Measurements from ENCODE around the gene TMEM9B.

TMEM9B gene

GRCh38 chr11:8928205-8928604, 36.0 kb downstream of the TMEM9B start:
- no peak for DNase-seq

DNA sequence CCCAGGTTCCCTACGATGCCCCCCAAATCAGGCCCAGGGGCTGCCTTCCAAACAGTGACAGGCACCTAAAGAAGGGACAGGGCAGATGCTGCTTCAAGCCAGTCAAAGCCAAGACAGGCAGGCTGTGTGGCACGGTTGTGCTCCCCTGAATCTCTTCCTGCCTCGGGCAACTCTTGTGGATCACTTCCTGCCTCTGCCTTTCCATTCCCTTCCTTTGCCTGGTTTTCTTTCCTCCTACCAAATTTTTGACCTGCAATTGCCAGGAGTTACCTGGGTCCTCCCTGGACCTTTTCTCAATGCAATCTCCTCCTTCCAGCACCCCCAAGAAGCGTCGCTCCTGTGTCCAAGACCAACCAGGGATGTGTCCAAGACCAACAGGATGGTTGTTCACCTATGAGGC, 37.0 kb downstream of the TMEM9B start:
- DNase-seq: no peak

DNA sequence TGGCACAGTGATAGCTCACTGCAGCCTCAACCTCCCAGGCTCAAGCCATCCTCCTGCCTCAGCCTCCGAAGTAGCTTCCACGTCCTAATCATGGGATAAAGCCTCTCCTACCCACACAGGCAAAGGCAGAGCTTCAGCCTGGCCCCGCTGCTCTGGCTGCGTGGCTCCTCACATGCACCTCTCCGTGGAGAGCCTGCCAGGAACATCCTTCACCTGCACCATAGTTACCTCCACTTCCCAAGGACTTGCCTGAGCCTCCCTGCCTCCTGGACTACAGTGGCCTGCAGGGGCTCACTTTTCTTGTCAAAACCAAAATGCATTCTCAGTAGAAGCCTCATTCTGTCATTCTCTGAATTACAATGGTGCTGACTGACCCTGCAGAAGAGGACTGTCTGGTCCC, 38.0 kb downstream of the TMEM9B start:
- no peak for DNase-seq

DNA sequence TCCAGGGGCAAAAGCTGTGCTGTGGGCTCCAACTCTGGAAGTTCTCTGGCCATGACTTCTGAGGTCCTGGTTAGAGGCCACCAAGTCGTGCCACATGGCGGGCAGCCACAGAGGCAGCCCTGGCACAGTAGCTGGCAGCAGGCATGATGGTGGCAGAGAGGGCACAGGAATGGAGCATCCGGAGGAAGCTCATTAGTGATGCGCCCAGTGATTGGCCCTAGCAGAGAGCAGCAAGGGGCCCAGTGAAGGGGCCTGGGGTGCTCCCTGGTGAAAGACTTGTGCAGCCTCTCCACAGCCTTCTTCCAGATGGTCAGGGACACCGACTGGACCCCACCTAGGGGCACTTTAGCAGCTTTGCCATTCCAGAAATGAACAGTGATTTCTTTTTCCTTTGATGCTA, 38.5 kb downstream of the TMEM9B start:
- DNase-seq: no peak

GRCh38 chr11:8922691-8923090, 41.6 kb downstream of the TMEM9B start:
- DNase-seq: no peak

- no peak for DNase-seq
Measured at GRCh38 chr11:8917157-8917825, 47.0 kb downstream of the TMEM9B start.

DNA sequence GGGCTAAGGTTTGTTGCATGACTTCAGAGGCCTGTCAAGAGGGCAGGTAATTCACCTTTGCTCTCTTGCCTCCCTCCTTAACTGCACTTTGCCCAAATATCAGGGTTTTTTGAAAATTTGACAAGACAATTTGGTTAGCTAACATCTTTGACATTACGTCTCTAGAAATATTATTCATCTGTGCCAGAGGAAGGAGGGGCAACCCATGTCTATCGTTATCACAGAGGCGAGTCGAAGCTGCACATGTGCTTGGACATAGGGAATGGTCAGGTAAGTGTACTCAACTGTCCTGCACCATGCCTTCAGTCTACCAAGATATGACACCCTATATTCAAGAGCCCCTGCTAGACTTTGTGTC, 49.6 kb downstream of the TMEM9B start:
- no peak for DNase-seq

DNA sequence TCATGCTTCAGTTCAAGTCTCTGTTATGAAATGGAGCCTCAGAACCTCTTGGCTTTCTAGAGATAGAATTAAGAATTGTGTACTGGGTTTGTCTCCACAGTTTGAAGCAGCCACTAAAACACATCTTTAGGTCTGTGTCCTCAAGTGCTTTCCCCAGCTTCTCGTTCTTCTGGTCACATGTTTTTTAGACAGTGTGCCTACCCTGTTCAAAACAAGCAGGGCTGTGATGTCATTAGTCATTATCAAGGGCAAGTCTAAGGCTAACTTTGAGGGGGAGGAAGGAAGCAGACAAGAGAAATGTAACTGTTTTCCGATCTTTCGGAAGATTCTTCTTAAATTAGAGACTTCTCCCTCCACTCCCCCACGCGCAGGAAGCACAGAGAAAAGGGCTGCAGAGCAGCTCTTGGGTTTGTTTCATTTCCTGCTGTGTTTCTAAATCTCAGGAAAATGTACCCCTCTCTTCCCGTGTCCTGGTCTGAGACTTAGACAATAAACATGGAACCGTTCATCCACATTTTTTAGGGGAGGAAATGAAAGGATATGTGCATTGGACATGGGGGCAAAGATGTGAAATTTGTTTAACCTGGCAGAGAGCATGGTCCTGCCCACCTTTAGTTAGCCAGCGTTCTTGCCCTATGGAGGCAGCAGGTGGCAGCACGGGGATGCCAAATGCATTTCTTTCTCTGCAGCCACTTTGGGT, 50.1 kb downstream of the TMEM9B start:
- DNase-seq: peak; percentile 24

DNA sequence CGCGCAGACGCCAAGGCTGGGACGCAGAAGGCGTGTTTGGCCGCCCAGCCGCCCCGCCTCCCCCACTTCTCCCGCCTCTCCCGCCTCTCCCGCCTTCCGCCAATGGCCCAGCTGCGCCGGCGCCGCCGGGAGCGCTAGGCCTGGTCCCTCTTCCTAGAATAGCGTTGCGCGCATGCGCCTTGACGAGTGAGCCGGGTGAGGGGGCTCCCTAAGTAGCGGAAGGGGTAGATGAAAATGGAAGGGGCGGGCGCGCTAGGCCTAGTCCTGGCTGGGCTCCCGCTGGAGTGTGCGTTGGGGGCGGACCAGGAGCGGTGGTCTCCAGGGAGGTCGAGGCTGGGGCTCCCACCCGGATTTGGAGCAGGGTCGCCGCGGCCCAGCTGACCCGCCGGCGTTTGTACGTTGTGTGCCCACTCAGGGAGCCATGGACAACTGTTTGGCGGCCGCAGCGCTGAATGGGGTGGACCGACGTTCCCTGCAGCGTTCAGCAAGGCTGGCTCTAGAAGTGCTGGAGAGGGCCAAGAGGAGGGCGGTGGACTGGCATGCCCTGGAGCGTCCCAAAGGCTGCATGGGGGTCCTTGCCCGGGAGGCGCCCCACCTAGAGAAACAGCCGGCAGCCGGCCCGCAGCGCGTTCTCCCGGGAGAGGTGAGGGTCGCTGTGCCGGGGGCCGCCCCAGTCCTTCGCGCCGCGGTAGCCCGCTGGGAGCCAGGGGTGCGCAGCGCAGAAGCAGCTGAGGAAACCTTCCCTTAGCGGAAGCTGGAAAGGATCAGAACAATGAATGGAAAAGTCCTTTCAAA, 53.0 kb downstream of the TMEM9B start, which contains the start of gene AKIP1:
Gene AKIP1 (plus strand): TSS at position 161 of the 795 bp plus-strand sequence. CDS start 261 bp downstream, at position 422.
- peak; percentile 58 for DNase-seq

GRCh38 chr11:8910649-8911026, 53.6 kb downstream of the TMEM9B start:
- DNase-seq: no peak

- no peak for DNase-seq
Measured at GRCh38 chr11:8908099-8908498, 56.1 kb downstream of the TMEM9B start.

DNA sequence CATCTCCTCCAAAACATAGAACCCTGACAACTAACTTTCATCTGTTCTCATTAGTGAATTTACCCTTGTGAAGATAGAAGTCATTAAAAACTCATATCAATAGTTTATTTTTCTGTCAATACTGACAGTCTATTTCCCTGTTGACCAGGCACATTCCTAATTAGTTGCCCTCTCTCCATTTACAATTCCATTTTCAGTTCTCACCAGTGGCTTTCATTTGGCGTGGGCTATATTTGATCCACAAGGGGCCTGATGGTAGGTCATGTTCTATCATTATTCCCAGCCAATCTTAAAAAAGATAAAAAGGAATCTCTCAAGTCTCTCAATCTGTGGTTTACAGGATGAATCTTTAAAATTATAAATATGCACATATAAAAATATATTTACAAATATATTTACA, 57.1 kb downstream of the TMEM9B start:
- DNase-seq: no peak

DNA sequence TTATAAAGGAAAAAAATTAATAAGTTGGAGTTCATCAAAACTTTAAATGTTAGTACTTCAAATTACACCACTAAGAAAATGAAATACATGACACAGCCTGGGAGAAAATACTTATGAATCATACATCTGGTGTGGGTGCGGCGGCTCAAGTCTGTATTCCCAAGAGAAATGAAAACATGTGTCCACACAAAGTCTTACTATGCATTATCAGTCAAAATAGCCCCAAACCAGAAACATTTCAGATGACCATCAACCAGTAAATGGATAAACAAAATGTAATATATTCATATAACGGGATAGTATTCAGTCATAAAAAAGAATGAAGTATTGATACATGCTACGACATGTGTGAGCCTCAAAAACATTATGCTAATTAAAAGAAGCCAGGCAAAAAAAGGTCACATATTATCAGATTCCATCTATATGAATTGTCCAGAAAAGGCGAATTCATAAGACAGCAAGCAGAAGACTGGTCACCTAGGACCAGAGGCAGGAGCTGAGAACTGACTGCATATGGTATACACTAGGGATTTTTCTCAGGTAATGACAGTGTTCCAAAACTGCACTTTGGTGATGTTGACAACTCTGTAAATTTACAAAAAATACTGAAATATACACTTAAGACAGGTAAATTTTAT, 58.6 kb downstream of the TMEM9B start:
- no peak for DNase-seq

DNA sequence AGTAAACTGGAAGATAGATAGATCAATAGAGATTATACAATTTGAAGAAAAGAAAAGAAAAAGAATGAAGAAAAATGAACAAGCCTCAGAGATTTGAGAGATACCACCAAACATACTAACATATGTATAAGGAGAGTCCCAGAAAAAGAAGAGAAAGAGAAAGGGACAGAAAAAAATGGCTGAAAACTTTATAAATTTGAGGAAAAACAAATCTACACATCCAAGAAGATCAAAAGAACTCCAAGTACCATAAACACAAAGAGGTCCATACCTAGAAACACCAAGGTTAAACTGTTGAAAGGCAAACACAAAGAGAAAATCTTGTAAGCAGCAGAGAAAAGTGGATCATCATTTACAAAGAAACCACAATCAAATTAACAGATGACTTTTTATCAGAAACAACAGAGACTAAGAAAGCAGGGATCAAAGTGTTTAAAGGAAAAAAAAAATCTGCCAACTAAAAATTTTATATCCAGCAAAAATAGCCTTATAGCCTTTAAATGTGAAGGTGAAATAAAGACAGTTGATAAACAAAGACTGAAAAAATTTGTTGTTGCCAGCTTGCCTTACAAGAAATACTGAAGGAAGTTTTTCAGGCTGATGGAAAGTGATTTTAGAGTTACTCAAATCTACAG, 65.0 kb downstream of the TMEM9B start:
- DNase-seq: no peak
